Activated CD4-positive, alpha-beta memory T cell treated with anti-CD3 and anti-CD28 coated beads for 36 hours (primary cell): Measurements from ENCODE around the gene DUSP8. TPM values are rescaled to one million over a fixed set of nuclear protein-coding genes. Genes with fewer than 3 reads are reported as not detected.

Experiments used
- CTCF ChIA-PET: fragments of 350-600 bp; sonication (Branson Sonifier 250); formaldehyde crosslinking; loops from one replicate; lab custom pipeline; 2021; ENCODE audit warnings: antibody characterized with exemption, inconsistent platforms; lab: Charles Lee
- POLR2A ChIA-PET: fragments of 350-600 bp; sonication (Branson Sonifier 250); formaldehyde crosslinking; loops from one replicate; lab custom pipeline; 2021; ENCODE audit warnings: antibody characterized with exemption; lab: Charles Lee
- DNase-seq: peaks from one replicate; pipeline ENCODE4 v3.0.0-alpha.2; 2020
- H3K27ac Mint-ChIP-seq: one replicate; pipeline ENCODE4 v1.8.0; 2021; ENCODE audit warnings: mixed read lengths
- H3K27me3 Mint-ChIP-seq: one replicate; pipeline ENCODE4 v1.8.0; 2021; ENCODE audit warnings: mixed read lengths
- H3K36me3 Mint-ChIP-seq: one replicate; pipeline ENCODE4 v1.8.0; 2021; ENCODE audit warnings: mixed read lengths
- H3K4me1 Mint-ChIP-seq: one replicate; pipeline ENCODE4 v1.8.0; 2021; ENCODE audit warnings: low read depth, mixed read lengths
- H3K4me3 Mint-ChIP-seq: one replicate; pipeline ENCODE4 v1.8.0; 2021; ENCODE audit warnings: mild to moderate bottlenecking, mixed read lengths
- H3K9me3 Mint-ChIP-seq: one replicate; pipeline ENCODE4 v1.8.0; 2021; ENCODE audit warnings: mixed read lengths
- intact Hi-C: fragments of 100-400 bp; cut with micrococcal nuclease; formaldehyde crosslinking; loops from one replicate; pipeline ENCODE4 v1.15.1; 2023
- total RNA-seq, 2 experiments: library from RNA; stranded (reverse); gene quantifications; one replicate each; pipeline ENCODE4 v1.2.3, GENCODE V29; 2021

DUSP8 gene
- total RNA-seq, 2 experiments from 2014 or later = 1.6 to 2.4 TPM

GRCh38 chr11:1563697-1564534, 8.2 kb downstream of the DUSP8 start:
- Mint-ChIP-seq H3K27me3 (no peaks in the 10 kb centered on the region), H3K4me3 (no peak overlapping the region), H3K27ac (no peak overlapping the region), H3K36me3 (no peaks in the 10 kb centered on the region), H3K9me3 (no peaks in the 10 kb centered on the region), H3K4me1 (peaks cover 6% of the 10 kb centered on the region)
- no peak for DNase-seq
- POLR2A ChIA-PET = no interaction called here
- CTCF ChIA-PET = interaction anchor here (1.9 to 3.5 kb wide), 2 partner anchors 11 to 17 kb away, joined by 10 to 17 read pairs; no protein-coding TSS in a partner anchor
- intact Hi-C loops = no loop called here

GRCh38 chr11:1563149-1563638, 8.9 kb downstream of the DUSP8 start:
- ChIA-PET CTCF (interaction anchor here (3.5 kb wide), 1 partner anchor 12 kb away, joined by 17 read pairs; no protein-coding TSS in a partner anchor), POLR2A (no interaction called here)
- Mint-ChIP-seq H3K27me3 (no peaks in the 10 kb centered on the region), H3K36me3 (no peaks in the 10 kb centered on the region), H3K4me1 (no peaks in the 10 kb centered on the region), H3K4me3 (no peak overlapping the region), H3K9me3 (no peaks in the 10 kb centered on the region), H3K27ac (no peak overlapping the region)
- no peak for DNase-seq
- intact Hi-C loops = no loop called here

GRCh38 chr11:1562469-1563148, 9.5 kb downstream of the DUSP8 start:
- ChIA-PET POLR2A (no interaction called here), CTCF (interaction anchor here (3.5 kb wide), 1 partner anchor 12 kb away, joined by 17 read pairs; no protein-coding TSS in a partner anchor)
- no peak for DNase-seq
- Mint-ChIP-seq H3K4me3 (no peak overlapping the region), H3K4me1 (no peaks in the 10 kb centered on the region), H3K36me3 (peaks cover 2% of the 10 kb centered on the region), H3K27ac (no peak overlapping the region), H3K27me3 (no peaks in the 10 kb centered on the region), H3K9me3 (no peaks in the 10 kb centered on the region)
- intact Hi-C loops = no loop called here

GRCh38 chr11:1561955-1562354, 10.1 kb downstream of the DUSP8 start:
- intact Hi-C loops = no loop called here
- no peak for DNase-seq
- no peaks in the 10 kb centered on the region for H3K27me3 Mint-ChIP-seq
- H3K9me3 Mint-ChIP-seq = no peaks in the 10 kb centered on the region
- CTCF ChIA-PET = interaction anchor here (0.5 kb wide), 1 partner anchor 15 kb away, joined by 3 read pairs; no protein-coding TSS in a partner anchor
- no peak overlapping the region for H3K27ac Mint-ChIP-seq
- peaks cover 2% of the 10 kb centered on the region for H3K36me3 Mint-ChIP-seq
- H3K4me3 Mint-ChIP-seq = no peak overlapping the region
- H3K4me1 Mint-ChIP-seq = no peaks in the 10 kb centered on the region
- POLR2A ChIA-PET = no interaction called here

GRCh38 chr11:1561266-1561665, 10.8 kb downstream of the DUSP8 start:
- Mint-ChIP-seq H3K9me3 (no peaks in the 10 kb centered on the region), H3K27ac (no peak overlapping the region), H3K4me3 (no peak overlapping the region), H3K4me1 (no peaks in the 10 kb centered on the region), H3K36me3 (peaks cover 2% of the 10 kb centered on the region), H3K27me3 (no peaks in the 10 kb centered on the region)
- intact Hi-C loops = no loop called here
- ChIA-PET POLR2A (no interaction called here), CTCF (no interaction called here)
- DNase-seq = no peak

GRCh38 chr11:1560649-1561251, 11.3 kb downstream of the DUSP8 start:
- no peak for DNase-seq
- no peaks in the 10 kb centered on the region for H3K27me3 Mint-ChIP-seq
- H3K27ac Mint-ChIP-seq = no peak overlapping the region
- no peaks in the 10 kb centered on the region for H3K9me3 Mint-ChIP-seq
- intact Hi-C loops = no loop called here
- CTCF ChIA-PET = no interaction called here
- POLR2A ChIA-PET = interaction anchor here (0.5 to 1.4 kb wide), 2 partner anchors 16 to 163 kb away, joined by 3 read pairs; no protein-coding TSS in a partner anchor
- H3K36me3 Mint-ChIP-seq = peaks cover 2% of the 10 kb centered on the region
- no peak overlapping the region for H3K4me3 Mint-ChIP-seq
- H3K4me1 Mint-ChIP-seq = no peaks in the 10 kb centered on the region

GRCh38 chr11:1560002-1560648, 11.9 kb downstream of the DUSP8 start:
- Mint-ChIP-seq H3K27ac (no peak overlapping the region), H3K27me3 (no peaks in the 10 kb centered on the region), H3K9me3 (no peaks in the 10 kb centered on the region), H3K36me3 (peaks cover 2% of the 10 kb centered on the region), H3K4me1 (no peaks in the 10 kb centered on the region), H3K4me3 (no peak overlapping the region)
- ChIA-PET POLR2A (interaction anchor here (0.5 to 1.4 kb wide), 2 partner anchors 17 to 163 kb away, joined by 3 read pairs; no protein-coding TSS in a partner anchor), CTCF (interaction anchor here (0.7 to 3.2 kb wide), 2 partner anchors 13 to 15 kb away, joined by 3 to 11 read pairs; no protein-coding TSS in a partner anchor)
- intact Hi-C loops = no loop called here
- no peak for DNase-seq

- DNase-seq = peak; percentile 28
- peaks cover 2% of the 10 kb centered on the region for H3K36me3 Mint-ChIP-seq
- H3K27me3 Mint-ChIP-seq = no peaks in the 10 kb centered on the region
- ChIA-PET POLR2A (interaction anchor here (1.4 kb wide), 1 partner anchor 17 kb away, joined by 3 read pairs; no protein-coding TSS in a partner anchor), CTCF (interaction anchor here (0.7 to 3.2 kb wide), 4 partner anchors 13 to 20 kb away, joined by 3 to 11 read pairs (median 6); no protein-coding TSS in a partner anchor)
- no peaks in the 10 kb centered on the region for H3K4me1 Mint-ChIP-seq
- intact Hi-C loops = no loop called here
- H3K27ac Mint-ChIP-seq = no peak overlapping the region
- no peaks in the 10 kb centered on the region for H3K9me3 Mint-ChIP-seq
- no peak overlapping the region for H3K4me3 Mint-ChIP-seq
These were observed 12.7 kb downstream of the DUSP8 start for GRCh38 chr11:1559111-1559951.

GRCh38 chr11:1558775-1559110, 13.3 kb downstream of the DUSP8 start:
- no peaks in the 10 kb centered on the region for H3K9me3 Mint-ChIP-seq
- H3K27ac Mint-ChIP-seq = no peak overlapping the region
- H3K4me1 Mint-ChIP-seq = no peaks in the 10 kb centered on the region
- POLR2A ChIA-PET = no interaction called here
- intact Hi-C loops = no loop called here
- peaks cover 2% of the 10 kb centered on the region for H3K36me3 Mint-ChIP-seq
- CTCF ChIA-PET = interaction anchor here (1.5 to 3.2 kb wide), 3 partner anchors 12 to 21 kb away, joined by 4 to 11 read pairs (median 7); no protein-coding TSS in a partner anchor
- DNase-seq = no peak
- H3K27me3 Mint-ChIP-seq = peaks cover 2% of the 10 kb centered on the region
- no peak overlapping the region for H3K4me3 Mint-ChIP-seq

- peaks cover 2% of the 10 kb centered on the region for H3K27me3 Mint-ChIP-seq
- no peak overlapping the region for H3K27ac Mint-ChIP-seq
- peaks cover 2% of the 10 kb centered on the region for H3K36me3 Mint-ChIP-seq
- H3K9me3 Mint-ChIP-seq = no peaks in the 10 kb centered on the region
- ChIA-PET POLR2A (no interaction called here), CTCF (interaction anchor here (1.5 to 3.2 kb wide), 3 partner anchors 11 to 22 kb away, joined by 4 to 11 read pairs (median 7); no protein-coding TSS in a partner anchor)
- H3K4me3 Mint-ChIP-seq = no peak overlapping the region
- DNase-seq = no peak
- intact Hi-C loops = no loop called here
- H3K4me1 Mint-ChIP-seq = no peaks in the 10 kb centered on the region
These were observed 13.9 kb downstream of the DUSP8 start for GRCh38 chr11:1557904-1558774.
